ENCODE measurements around the gene FBXO34.

The FBXO34 gene

GRCh38 chr14:55301437-55302121, 30.4 kb downstream of the FBXO34 start:
- TF ChIP-seq CTCF (IDR thresholded peaks at IDR 0.05; ENCODE audit: extremely low read depth, missing control alignments), result no peak
- peak; percentile 46 for DNase-seq (ENCODE audit: low spot score)

GRCh38 chr14:55302367-55303124, 31.3 kb downstream of the FBXO34 start:
- DNase-seq (ENCODE audit: low spot score), result no peak
- TF ChIP-seq CTCF (IDR thresholded peaks at IDR 0.05; ENCODE audit: extremely low read depth, missing control alignments), result no peak

GRCh38 chr14:55303125-55303499, 31.9 kb downstream of the FBXO34 start:
- TF ChIP-seq CTCF (IDR thresholded peaks at IDR 0.05; ENCODE audit: extremely low read depth, missing control alignments), result no peak
- no peak for DNase-seq (ENCODE audit: low spot score)

- peak; percentile 28 for DNase-seq (ENCODE audit: low spot score)
These were observed 32.5 kb downstream of the FBXO34 start for GRCh38 chr14:55303691-55304145.

GRCh38 chr14:55306938-55307589, 35.8 kb downstream of the FBXO34 start:
- no peak for DNase-seq (ENCODE audit: low spot score)

More at GRCh38 chr14:55303691-55304145, 32.5 kb downstream of the FBXO34 start:
- no peak for TF ChIP-seq CTCF (IDR thresholded peaks at IDR 0.05; ENCODE audit: extremely low read depth, missing control alignments)

GRCh38 chr14:55309154-55309553, 37.9 kb downstream of the FBXO34 start:
- TF ChIP-seq CTCF (IDR thresholded peaks at IDR 0.05; ENCODE audit: extremely low read depth, missing control alignments), result no peak
- no peak for DNase-seq (ENCODE audit: low spot score)

More at GRCh38 chr14:55306938-55307589, 35.8 kb downstream of the FBXO34 start:
- no peak for TF ChIP-seq CTCF (IDR thresholded peaks at IDR 0.05; ENCODE audit: extremely low read depth, missing control alignments)

All from GM20000 (cell line).